Panc1 (cell line): ENCODE measurements around the gene ATP4A. TPM values are rescaled to one million over a fixed set of nuclear protein-coding genes. Genes with fewer than 3 reads are reported as not detected.

Experiments used
- ATAC-seq: fragments of 200-7000 bp; cut with Tn5 transposase; 2 replicates; pipeline ENCODE4 v1.9.1; 2020; ENCODE audit warnings: mild to moderate bottlenecking, moderate library complexity
- BruUV-seq: library from RNA; stranded (reverse); fragments of 400-500 nt; replicated peaks from 2 replicates; lab custom pipeline; 2021; lab: Mats Ljungman, UMichigan
- CTCF ChIA-PET: fragments of 300-600 bp; sonication (Branson Sonifier 250); formaldehyde crosslinking; loops from one replicate; lab custom pipeline; 2022; ENCODE audit warnings: antibody characterized with exemption; lab: Charles Lee
- POLR2A ChIA-PET: fragments of 300-600 bp; sonication (Branson Sonifier 250); formaldehyde crosslinking; loops from one replicate; lab custom pipeline; 2022; ENCODE audit warnings: antibody characterized with exemption; lab: Charles Lee
- DNase-seq: peaks from one replicate; pipeline ENCODE4 v3.0.0-alpha.2; 2010; ENCODE audit warnings: low read depth, low spot score
- H3K27ac ChIP-seq: 2 replicates; pipeline ENCODE4 v1.5.1; 2011; ENCODE audit warnings: mild to moderate bottlenecking, low read length, inconsistent platforms
- H3K27me3 ChIP-seq: fragments of 200-500 bp; sonication (Bioruptor generic); 2 replicates; pipeline ENCODE4 v1.6.0; 2014; ENCODE audit warnings: low read length, inconsistent platforms; ENCODE audit not compliant: control insufficient read depth, insufficient read depth
- H3K36me3 ChIP-seq: fragments of 200-500 bp; sonication (Bioruptor generic); 2 replicates; pipeline ENCODE4 v1.5.1; 2014; ENCODE audit warnings: inconsistent platforms, mild to moderate bottlenecking, low read length, moderate library complexity; ENCODE audit not compliant: control insufficient read depth, insufficient read depth
- H3K4me1 ChIP-seq: 2 replicates; pipeline ENCODE4 v1.5.1; 2011; ENCODE audit warnings: inconsistent platforms, mild to moderate bottlenecking, low read length, moderate library complexity; ENCODE audit not compliant: control insufficient read depth, insufficient read depth
- H3K4me3 ChIP-seq, 2 experiments: 2 replicates each; pipeline ENCODE4 v1.5.1; 2011 to 2012; ENCODE audit warnings: low read depth in 2 of 2, low read length in 2 of 2, mild to moderate bottlenecking in 2 of 2, inconsistent platforms in 1 of 2, moderate library complexity in 1 of 2
- H3K9me3 ChIP-seq: fragments of 200-500 bp; sonication (Bioruptor generic); 2 replicates; pipeline ENCODE4 v1.5.1; 2014; ENCODE audit warnings: low read depth, mild to moderate bottlenecking, inconsistent platforms, low read length, moderate library complexity; ENCODE audit not compliant: control insufficient read depth, insufficient read depth
- CTCF ChIP-seq: fragments of 450-650 bp; IDR thresholded peaks from 2 replicates; pipeline ENCODE4 v1.5.1; 2017; ENCODE audit warnings: mild to moderate bottlenecking
- POLR2AphosphoS5 ChIP-seq: IDR thresholded peaks from 2 replicates; pipeline ENCODE4 v1.6.1; 2012; ENCODE audit warnings: mild to moderate bottlenecking, low read depth, low read length, moderate library complexity
- REST ChIP-seq, 2 experiments: IDR thresholded peaks; 2 replicates each; pipeline ENCODE4 v1.6.1; 2011 to 2012; ENCODE audit warnings: low read depth in 2 of 2, control low read depth in 1 of 2, low read length in 1 of 2, mild to moderate bottlenecking in 1 of 2, moderate library complexity in 1 of 2; ENCODE audit not compliant: insufficient read depth in 1 of 2
- SIN3A ChIP-seq: IDR thresholded peaks from 2 replicates; pipeline ENCODE4 v1.6.1; 2012; ENCODE audit warnings: low read depth, mild to moderate bottlenecking, low read length, moderate library complexity, borderline replicate concordance; ENCODE audit not compliant: insufficient read depth
- TCF7L2 ChIP-seq: IDR thresholded peaks from 2 replicates; pipeline ENCODE4 v1.6.1; 2011; ENCODE audit warnings: mild to moderate bottlenecking, low read depth, low read length, inconsistent platforms
- in situ Hi-C: cut with HindIII; loops from 2 replicates; pipeline ENCODE4 v1.10.0; 2016; ENCODE audit warnings: low sequenced_read_pairs, low pct_unique_long_range_greater_than_20kb
- intact Hi-C: fragments of 100-400 bp; cut with micrococcal nuclease; formaldehyde crosslinking; loops from one replicate; pipeline ENCODE4 v1.10.0; 2022; ENCODE audit not compliant: unreplicated experiment
- total RNA-seq: library from RNA; stranded (reverse); gene quantifications from one replicate; pipeline ENCODE4 v1.2.1, GENCODE V29; 2021; ENCODE audit not compliant: unreplicated experiment

Gene ATP4A
- total RNA-seq, 1 experiment from 2014 or later: not detected

GRCh38 chr19:35543280-35544109, 20.0 kb downstream of the ATP4A start:
- Histone ChIP-seq H3K4me1 (peaks cover 12% of the 10 kb centered on the region), H3K36me3 (peaks cover 6% of the 10 kb centered on the region; the same call in 1 of the 2 replicates)
- no peak for TF ChIP-seq POLR2AphosphoS5
- no peak for TF ChIP-seq REST (IDR thresholded peaks at IDR 0.05; ENCODE audit: insufficient read depth in 1 of 2, low read depth in 2 of 2, low read length in 1 of 2)
- TF ChIP-seq TCF7L2: no peak
- no peak for TF ChIP-seq CTCF
- TF ChIP-seq SIN3A: no peak

GRCh38 chr19:35542209-35542608, 21.2 kb downstream of the ATP4A start:
- intact Hi-C loops (no loop called here), in situ Hi-C loops (no loop called here)
- CTCF ChIA-PET: no interaction called here

More at GRCh38 chr19:35543280-35544109, 20.0 kb downstream of the ATP4A start:
- Histone ChIP-seq H3K4me3 (peak overlapping the region in 1 of 2 experiments; percentile 79; a peak in 1 of 4 replicates), H3K27ac (no peak overlapping the region), H3K27me3 (no peaks in the 10 kb centered on the region), H3K9me3 (no peaks in the 10 kb centered on the region)
- DNase-seq: no peak
- BruUV-seq: no TSS peak
- ChIA-PET POLR2A (no interaction called here), CTCF (no interaction called here)
- ATAC-seq: no peak
- intact Hi-C loops (no loop called here), in situ Hi-C loops (no loop called here)

More at GRCh38 chr19:35542209-35542608, 21.2 kb downstream of the ATP4A start:
- H3K27me3 ChIP-seq: no peaks in the 10 kb centered on the region
- H3K4me1 ChIP-seq: peaks cover 12% of the 10 kb centered on the region
- POLR2A ChIA-PET: no interaction called here
- no peak overlapping the region for H3K27ac ChIP-seq
- TF ChIP-seq POLR2AphosphoS5 (0 out of 2 replicates have a peak, but pooled peaks have one; percentile 27), REST (IDR thresholded peaks at IDR 0.05; ENCODE audit: insufficient read depth in 1 of 2, low read depth in 2 of 2, low read length in 1 of 2) (no peak)
- no peak for ATAC-seq
- no peaks in the 10 kb centered on the region for H3K9me3 ChIP-seq
- no peak for DNase-seq
- no peak overlapping the region for H3K4me3 ChIP-seq
- BruUV-seq: no TSS peak
- peaks cover 6% of the 10 kb centered on the region; the same call in 1 of the 2 replicates for H3K36me3 ChIP-seq
